Measurements from ENCODE around the gene LILRA6.
"Not testable (repeated sequence)": the region's sequence is repeated elsewhere in the genome, so short reads cannot be mapped to it uniquely, and the experiment has no call there.

GRCh38 chr19:54285427-54286056, 43.0 kb upstream of the LILRA6 start:
- not testable (repeated sequence) for TF ChIP-seq CTCF (IDR thresholded peaks at IDR 0.05; ENCODE audit: insufficient read depth, low read depth, low read length); EZH2 (IDR thresholded peaks at IDR 0.05; ENCODE audit: insufficient read depth, low read length)

All from astrocyte (in vitro differentiated cells and primary cell).